Measurements from ENCODE around the gene PDE2A.

The PDE2A gene

DNA sequence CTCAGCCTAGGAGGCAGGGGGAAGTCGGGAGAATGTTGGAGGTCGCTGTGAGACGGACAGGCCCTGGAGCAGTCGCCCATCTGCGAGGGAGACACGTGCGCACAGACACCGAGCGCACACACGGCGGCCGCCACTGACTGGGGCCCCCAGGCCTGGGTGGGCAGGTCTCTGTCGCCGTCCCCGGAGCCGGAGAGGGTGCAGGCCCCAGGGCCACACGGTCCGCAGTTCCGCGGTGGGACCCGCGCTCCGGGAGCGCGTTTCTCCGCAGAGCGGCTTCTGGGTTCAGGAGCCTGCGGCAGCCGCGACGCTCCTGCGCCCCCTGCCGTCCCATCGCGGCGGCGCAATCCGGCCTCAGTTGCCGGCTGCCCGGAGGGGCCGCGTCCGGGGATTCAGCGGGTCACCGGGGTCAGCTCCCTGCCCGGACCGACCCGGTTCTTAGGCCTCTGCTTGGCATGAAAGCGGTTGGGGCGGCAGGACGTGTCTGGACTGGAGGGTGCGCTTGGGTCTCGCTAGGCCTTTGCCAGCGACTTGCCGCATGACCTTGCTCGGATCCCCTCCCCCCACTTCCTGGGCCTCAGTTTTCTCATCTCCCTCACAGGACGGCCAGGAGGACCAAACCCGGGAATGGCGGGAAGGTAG lies 31.2 kb downstream of the PDE2A start:
- DNase-seq (ENCODE audit: low read depth in 1 of 2, low spot score in 1 of 2): peak; percentile 62 to 94
- in situ Hi-C loops (cut with HindIII; ENCODE audit: low pct_unique_long_range_greater_than_20kb, low sequenced_read_pairs): no loop called here
- TF ChIP-seq JUND (IDR thresholded peaks at IDR 0.05; ENCODE audit: low read depth): no peak

DNA sequence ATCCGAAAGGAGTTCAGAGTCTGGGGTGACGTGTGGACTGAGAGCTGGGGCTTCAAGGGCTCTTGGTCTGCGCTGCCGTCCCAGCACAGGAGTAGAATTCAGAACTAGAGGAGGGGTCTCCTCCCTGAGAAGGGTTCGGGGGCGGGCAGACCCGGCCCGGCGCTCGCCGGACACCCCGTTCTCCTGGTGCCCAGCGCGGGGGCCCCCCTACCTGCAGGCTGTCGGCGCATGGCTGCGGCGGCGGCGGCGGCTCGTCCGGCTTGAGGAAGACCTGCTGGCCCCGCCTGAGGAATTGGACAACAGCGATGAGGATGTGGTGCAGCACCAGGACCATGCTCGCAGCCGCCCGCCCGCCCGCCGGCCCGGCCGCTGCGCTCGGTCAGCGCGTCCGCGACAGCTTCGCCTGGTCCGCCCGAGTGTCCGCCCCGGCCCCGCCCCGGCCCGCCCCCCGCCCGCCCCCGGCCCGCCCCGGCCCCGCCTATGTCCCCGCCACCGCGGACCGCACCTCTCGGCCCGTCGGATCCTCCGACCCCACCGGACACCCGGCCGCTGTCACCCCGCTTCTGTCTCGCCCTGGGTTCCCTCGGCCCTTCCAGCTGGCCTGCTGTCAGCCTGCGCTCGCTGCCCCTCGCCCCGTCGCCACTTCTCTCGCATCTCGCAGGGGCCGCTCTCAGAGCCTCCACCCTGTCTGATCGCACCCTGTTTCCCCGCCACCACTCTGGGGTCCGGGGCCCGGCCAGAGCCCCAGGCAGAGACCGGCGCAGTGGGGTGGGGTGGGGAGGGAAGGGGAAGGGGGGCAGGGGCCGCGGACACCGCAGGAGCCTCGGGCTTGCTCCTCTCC lies 32.0 kb downstream of the PDE2A start:
- TF ChIP-seq JUND (IDR thresholded peaks at IDR 0.05; ENCODE audit: low read depth): no peak
- in situ Hi-C loops (cut with HindIII; ENCODE audit: low pct_unique_long_range_greater_than_20kb, low sequenced_read_pairs): no loop called here
- DNase-seq (ENCODE audit: low read depth in 1 of 2, low spot score in 1 of 2): peak; percentile 41 to 91

DNA sequence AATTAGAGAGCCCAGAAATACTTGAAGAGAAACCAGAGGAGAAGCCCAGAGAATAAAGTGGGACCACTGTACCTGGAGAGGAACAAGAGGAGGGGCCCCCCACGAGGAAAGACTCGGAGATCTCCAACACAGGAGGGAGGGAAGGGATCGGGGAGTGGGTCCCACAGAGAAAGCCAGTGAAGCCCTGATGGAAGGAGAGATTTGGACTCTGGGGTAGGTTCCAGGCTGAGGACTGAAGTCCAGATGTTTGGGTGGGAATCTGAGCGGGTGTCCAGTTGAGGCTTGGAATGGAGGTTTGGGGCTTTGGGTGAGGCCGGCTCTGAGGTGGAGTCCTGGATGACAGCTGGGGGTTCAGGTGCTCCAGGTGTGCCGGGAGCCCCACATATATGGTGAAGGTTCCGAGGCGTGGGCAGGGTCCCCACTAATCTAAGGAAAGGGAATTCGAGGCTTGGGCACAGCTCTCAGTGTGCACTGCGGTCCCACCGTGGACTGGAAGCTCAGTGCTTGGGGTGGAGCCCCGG lies 32.6 kb downstream of the PDE2A start:
- no peak for TF ChIP-seq JUND (IDR thresholded peaks at IDR 0.05; ENCODE audit: low read depth)
- in situ Hi-C loops (cut with HindIII; ENCODE audit: low pct_unique_long_range_greater_than_20kb, low sequenced_read_pairs): no loop called here
- DNase-seq (ENCODE audit: low read depth in 1 of 2, low spot score in 1 of 2): no peak

DNA sequence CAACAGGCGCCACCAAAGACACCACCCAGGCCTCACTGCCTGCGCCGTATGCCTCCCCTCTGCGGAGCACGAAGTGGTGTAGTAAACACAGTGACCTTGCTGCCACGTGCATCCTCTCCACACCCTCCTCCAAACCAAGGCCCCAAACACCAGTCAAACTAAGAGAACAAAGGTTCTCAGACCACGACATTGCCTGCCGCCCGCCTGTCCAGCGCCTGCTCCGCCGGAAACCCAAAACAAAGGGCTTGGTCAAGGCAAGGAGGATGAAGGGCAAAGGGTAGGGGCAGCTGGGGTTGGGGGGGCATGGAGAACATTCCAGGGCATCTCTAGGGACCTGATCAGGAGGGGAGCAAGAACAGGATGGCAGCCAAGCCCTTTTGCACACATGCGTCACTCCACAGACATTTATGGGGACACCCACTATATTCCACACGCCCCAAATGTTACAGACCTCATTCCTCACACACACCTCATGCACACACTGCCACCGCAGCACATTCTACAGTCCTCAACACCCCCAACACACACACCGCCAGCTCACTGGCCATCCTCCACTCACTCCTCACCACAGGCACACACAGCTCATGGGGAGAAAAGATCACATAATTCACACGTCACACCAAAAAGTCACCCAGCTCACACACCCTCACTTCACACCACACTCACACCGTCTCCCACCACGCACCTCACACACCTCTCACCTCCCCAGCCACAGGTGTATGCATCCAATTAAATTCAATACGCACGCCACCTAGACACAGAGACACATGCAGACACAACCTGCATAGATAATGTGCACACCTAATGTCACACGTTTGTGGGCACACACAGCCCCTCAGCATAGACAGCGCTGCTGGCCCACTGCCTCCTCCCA lies 34.5 kb downstream of the PDE2A start:
- in situ Hi-C loops (cut with HindIII; ENCODE audit: low pct_unique_long_range_greater_than_20kb, low sequenced_read_pairs): no loop called here
- DNase-seq (ENCODE audit: low read depth in 1 of 2, low spot score in 1 of 2): no peak
- TF ChIP-seq JUND (IDR thresholded peaks at IDR 0.05; ENCODE audit: low read depth): no peak

DNA sequence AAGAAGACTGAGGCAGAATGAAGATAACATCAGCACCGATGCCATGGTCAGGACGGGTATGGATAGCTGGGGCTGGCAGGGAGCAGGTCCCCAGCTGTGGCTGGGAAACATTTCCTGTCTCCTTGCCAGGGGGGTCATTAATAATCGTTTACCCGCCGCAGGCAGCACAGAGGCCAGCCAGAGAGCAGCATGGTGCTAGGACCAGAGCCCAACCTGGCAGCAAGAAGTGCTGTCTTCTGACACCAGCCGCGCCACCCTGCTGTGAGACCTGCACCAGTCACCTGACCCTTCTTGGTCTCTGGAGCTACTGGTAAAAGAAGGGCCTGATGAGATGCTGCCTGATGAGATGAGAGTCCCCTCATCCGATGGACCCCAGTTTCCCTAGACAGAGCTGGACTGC lies 36.3 kb downstream of the PDE2A start:
- in situ Hi-C loops (cut with HindIII; ENCODE audit: low pct_unique_long_range_greater_than_20kb, low sequenced_read_pairs): no loop called here
- DNase-seq (ENCODE audit: low read depth in 1 of 2, low spot score in 1 of 2): no peak
- TF ChIP-seq JUND (IDR thresholded peaks at IDR 0.05; ENCODE audit: low read depth): no peak

DNA sequence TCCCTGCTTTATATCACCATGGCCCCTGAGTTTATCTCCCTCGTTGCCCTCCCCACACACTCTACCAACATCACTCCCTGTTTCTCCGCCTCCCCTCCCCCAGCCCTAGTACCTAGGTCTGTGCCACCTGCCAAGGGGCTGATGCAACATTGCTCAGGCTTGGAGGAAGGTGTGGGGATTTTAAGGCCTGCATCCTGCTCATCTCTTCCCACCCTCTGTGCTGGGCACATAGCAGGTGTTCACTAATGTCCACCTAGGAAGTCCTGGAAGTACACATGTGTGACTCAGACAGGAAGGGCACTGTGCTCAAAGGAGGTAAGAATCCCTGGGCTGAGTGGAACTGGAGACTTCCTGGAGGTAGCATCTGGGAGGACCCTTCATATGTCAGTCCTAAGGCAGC lies 37.0 kb downstream of the PDE2A start:
- in situ Hi-C loops (cut with HindIII; ENCODE audit: low pct_unique_long_range_greater_than_20kb, low sequenced_read_pairs): no loop called here
- TF ChIP-seq JUND (IDR thresholded peaks at IDR 0.05; ENCODE audit: low read depth): no peak
- DNase-seq (ENCODE audit: low read depth in 1 of 2, low spot score in 1 of 2): no peak

DNA sequence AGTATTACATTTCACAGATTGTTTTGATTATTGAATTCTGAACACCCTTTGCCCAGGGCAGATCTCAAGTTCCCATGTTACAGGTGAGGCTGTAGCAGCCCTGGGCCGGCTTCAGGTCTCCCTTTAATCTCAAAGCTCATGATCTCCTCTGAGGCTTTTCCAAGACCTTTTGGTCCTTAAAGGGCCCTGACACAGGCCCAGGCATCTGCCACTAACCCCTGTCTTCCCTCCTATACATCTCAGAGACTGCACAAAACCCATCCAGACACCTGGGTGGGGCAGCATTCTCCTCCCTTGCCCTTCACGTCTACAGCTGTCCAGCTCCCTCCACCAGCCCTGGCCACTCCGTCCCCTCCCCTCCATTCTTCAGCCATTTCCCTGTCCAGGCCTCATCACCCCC lies 37.8 kb downstream of the PDE2A start:
- no peak for DNase-seq (ENCODE audit: low read depth in 1 of 2, low spot score in 1 of 2)
- no peak for TF ChIP-seq JUND (IDR thresholded peaks at IDR 0.05; ENCODE audit: low read depth)
- in situ Hi-C loops (cut with HindIII; ENCODE audit: low pct_unique_long_range_greater_than_20kb, low sequenced_read_pairs): no loop called here

DNA sequence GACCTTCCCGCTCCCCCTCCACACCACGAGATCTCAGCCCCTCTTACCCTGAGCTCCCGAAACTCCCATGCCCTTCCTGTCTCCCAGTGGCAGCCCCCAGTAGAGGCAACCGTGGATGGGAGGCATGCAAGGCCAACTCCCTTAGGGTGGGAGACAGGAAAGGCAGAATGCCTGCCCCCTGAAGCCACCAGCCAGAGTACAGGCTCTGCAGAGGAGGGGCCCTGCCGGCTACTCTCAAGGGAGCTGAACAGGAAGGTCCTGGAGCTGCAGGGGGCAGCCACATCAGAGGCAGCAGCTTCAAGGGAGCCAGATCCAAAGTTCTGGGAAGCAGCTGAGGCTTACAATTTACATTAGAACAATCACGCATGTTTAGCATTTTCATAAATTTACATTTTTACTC lies 38.3 kb downstream of the PDE2A start:
- in situ Hi-C loops (cut with HindIII; ENCODE audit: low pct_unique_long_range_greater_than_20kb, low sequenced_read_pairs): no loop called here
- no peak for DNase-seq (ENCODE audit: low read depth in 1 of 2, low spot score in 1 of 2)

DNA sequence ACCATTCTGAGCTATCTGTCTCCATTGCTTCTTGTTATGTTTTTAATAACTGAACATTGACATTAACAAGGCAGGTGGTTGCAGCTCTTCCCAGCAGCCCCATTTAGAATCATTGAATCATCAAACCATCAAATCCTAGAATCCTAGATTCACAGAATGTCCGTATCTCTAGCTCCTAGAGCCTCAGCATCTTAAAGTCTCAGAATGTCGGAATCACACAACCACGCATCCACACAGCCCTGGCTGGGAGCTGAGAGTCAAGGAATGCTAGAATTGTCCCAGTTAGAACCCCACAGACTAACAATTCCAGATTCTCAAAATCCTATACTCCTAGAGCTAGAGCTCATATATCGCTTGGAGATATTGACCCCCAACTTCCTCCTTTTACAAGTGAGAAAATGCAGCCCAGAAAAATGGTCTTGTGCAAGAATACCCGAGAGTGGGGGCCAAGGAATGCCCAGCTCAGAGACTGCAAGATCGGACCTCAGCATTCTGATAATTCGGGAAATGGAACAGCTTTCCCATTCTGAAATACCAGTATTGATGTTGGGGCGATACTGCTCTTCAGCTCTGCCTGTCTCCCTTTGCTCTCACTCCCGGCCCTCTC lies 38.8 kb downstream of the PDE2A start:
- in situ Hi-C loops (cut with HindIII; ENCODE audit: low pct_unique_long_range_greater_than_20kb, low sequenced_read_pairs): no loop called here
- no peak for TF ChIP-seq JUND (IDR thresholded peaks at IDR 0.05; ENCODE audit: low read depth)
- no peak for DNase-seq (ENCODE audit: low read depth in 1 of 2, low spot score in 1 of 2)

More for the DNA sequence above, 38.3 kb downstream of the PDE2A start:
- no peak for TF ChIP-seq JUND (IDR thresholded peaks at IDR 0.05; ENCODE audit: low read depth)

DNA sequence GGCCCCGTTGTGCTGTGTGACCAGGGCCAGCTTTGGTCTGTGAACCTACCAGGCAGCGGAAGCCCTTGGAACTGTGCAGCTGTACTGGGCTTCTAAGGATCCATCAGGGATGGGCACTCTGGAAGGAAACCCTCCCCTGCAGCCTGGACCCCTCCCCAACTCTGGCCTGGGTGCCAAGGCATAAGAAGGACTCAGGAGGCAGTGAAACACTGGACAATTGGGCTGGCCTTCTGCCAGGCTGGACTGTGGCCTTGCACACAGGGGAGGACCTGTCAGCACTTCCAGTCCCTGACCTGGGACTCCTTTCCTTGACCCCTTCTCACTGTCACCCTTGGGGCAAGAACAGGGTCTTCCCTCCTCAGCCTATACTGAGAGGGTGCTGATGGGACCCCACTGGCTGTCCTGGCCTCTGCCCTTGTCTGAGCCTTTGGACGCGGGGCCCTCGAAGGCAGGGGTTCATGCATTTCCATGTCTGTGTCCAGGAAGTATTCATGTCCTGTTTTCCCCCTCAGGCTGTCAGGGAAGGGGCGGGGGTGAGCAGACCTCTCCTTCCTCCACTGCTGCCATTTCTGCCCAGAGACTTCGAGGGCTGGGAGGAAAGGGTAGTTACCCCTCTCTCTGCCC lies 39.6 kb downstream of the PDE2A start:
- in situ Hi-C loops (cut with HindIII; ENCODE audit: low pct_unique_long_range_greater_than_20kb, low sequenced_read_pairs): no loop called here
- TF ChIP-seq JUND (IDR thresholded peaks at IDR 0.05; ENCODE audit: low read depth): no peak
- DNase-seq (ENCODE audit: low read depth in 1 of 2, low spot score in 1 of 2): no peak

DNA sequence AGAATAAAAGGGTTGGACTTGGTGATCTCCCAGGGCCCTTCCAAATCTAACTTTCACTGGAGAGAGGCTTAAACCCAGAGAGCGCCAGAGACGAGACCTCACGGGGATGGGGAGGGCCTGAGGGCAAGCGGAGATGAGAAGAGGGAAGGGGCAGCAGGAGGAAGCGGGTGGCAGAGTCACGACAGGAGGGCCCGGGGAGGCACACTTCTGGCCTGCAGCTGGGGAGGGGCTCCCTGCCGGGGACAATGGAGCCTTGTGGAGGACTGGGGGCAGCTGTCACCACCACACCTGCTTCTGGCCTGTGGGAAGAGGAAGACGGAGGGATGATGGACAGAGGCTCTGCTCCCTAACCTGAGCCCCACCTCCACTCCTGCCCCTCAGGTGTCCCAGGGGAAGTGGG lies 40.2 kb downstream of the PDE2A start:
- TF ChIP-seq JUND (IDR thresholded peaks at IDR 0.05; ENCODE audit: low read depth): no peak
- DNase-seq (ENCODE audit: low read depth in 1 of 2, low spot score in 1 of 2): no peak
- in situ Hi-C loops (cut with HindIII; ENCODE audit: low pct_unique_long_range_greater_than_20kb, low sequenced_read_pairs): no loop called here

DNA sequence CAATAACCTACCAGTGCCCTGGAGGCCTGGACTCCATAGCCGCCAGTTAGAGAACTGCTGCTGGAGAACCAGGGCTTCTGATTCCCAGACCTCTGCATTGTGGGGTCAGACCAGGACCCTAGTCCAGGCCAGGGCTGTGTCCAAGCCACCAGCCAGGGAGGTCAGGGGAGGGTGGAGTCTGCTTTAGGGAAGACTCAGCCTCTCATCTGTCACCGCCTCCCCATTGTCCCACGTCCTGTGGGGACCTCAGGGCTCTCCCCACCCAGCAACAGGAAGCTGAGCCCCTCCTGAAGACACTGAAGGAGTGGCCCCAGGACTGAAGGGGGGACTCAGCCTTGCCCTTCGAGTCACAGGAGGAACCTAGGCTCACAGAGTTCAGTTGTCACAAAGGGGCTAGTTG lies 41.2 kb downstream of the PDE2A start:
- in situ Hi-C loops (cut with HindIII; ENCODE audit: low pct_unique_long_range_greater_than_20kb, low sequenced_read_pairs): no loop called here
- no peak for TF ChIP-seq JUND (IDR thresholded peaks at IDR 0.05; ENCODE audit: low read depth)
- DNase-seq (ENCODE audit: low read depth in 1 of 2, low spot score in 1 of 2): no peak
